SU-DHL-6 (cell line): Measurements from ENCODE around the gene SLC25A29.

ENCODE experiments used
- CTCF ChIP-seq: fragments of 200-600 bp; sonication (generic); IDR thresholded peaks from one replicate; pipeline ENCODE4 v1.5.1; 2017; ENCODE audit warnings: antibody characterized with exemption, mild to moderate bottlenecking, low read length, moderate library complexity; ENCODE audit not compliant: insufficient read depth, poor library complexity, severe bottlenecking
- EZH2phosphoT487 ChIP-seq: fragments of 200-600 bp; sonication (generic), shearing (Covaris generic); conservative IDR thresholded peaks from 2 replicates; pipeline ENCODE4 v1.6.1; 2018; ENCODE audit warnings: mild to moderate bottlenecking, antibody characterized with exemption, low read length, moderate library complexity, mixed read lengths

- TF ChIP-seq CTCF, result no peak
- TF ChIP-seq EZH2phosphoT487, result no peak
These were observed 44.2 kb upstream of the SLC25A29 start for GRCh38 chr14:100350276-100350926.
